GM18517 (cell line): Measurements from ENCODE around the gene EID3.

Source experiments
- ATAC-seq: cut with Tn5 transposase; IDR thresholded peaks from one replicate; pipeline ENCODE4 v1.9.1; 2021; ENCODE audit warnings: mild to moderate bottlenecking, moderate library complexity; ENCODE audit not compliant: unreplicated experiment

EID3 gene

GRCh38 chr12:104353012-104353981, 49.8 kb downstream of the EID3 start:
- ATAC-seq, result no peak

GRCh38 chr12:104354167-104354867, 50.8 kb downstream of the EID3 start:
- no peak for ATAC-seq
